Glomerular visceral epithelial cell (primary cell): Measurements from ENCODE around the gene COMMD2.

Experiments
- DNase-seq: peaks from one replicate; pipeline ENCODE4 v3.0.0-alpha.2; 2016; ENCODE audit errors: extremely low spot score

COMMD2 gene

DNA sequence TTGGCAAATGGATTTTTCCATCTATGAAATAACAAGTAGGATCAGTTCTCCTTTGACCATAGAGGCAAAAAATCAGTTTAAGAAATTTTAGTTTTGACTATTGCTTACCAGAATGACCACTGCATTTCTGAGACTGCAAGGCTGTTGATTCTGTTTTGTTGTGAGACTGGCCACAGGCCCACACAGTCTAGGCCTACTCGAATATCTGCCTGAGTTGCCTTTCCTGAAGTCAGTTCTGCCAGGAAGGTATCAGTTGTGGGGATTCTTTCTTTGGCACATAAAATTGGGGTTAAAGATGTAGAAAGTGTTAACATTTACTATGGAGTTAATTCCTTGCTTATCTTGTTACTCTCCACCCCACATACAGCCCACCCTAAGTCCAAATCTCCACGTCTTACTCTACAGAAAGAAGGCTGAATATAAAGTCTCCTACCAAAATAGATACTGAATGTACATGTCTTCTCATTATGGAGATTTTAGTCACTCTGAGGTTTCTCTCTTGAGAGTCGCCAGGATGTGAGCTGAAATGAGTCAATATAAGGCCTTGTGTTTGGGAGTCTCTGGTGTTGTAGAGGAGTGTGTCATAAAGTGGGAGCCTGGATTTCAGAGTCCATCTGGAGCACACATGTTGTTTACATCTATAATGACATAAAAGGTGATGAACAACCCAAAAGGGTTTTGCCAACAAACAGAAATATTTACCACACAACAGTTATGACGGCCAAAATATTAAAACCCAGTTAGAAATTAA lies 49.4 kb downstream of the COMMD2 start:
- DNase-seq, result peak; percentile 33

DNA sequence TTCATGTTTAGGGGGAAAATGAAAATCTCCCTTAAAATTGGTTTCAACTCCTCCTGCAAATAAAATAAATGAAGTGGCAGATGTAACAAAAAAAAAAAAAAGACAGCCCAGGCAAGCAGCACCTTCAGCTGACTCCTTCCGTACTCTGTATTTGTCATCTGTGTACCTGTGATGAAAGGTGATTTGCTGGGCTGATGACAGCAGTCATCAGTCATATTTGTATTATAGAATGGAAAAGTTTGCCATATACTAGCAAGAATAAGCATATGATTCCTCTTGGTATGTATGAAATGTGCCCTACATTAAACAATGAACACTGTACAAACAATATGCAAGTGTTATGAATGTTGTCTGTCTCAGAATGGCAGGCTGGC lies 50.3 kb downstream of the COMMD2 start:
- no peak for DNase-seq

DNA sequence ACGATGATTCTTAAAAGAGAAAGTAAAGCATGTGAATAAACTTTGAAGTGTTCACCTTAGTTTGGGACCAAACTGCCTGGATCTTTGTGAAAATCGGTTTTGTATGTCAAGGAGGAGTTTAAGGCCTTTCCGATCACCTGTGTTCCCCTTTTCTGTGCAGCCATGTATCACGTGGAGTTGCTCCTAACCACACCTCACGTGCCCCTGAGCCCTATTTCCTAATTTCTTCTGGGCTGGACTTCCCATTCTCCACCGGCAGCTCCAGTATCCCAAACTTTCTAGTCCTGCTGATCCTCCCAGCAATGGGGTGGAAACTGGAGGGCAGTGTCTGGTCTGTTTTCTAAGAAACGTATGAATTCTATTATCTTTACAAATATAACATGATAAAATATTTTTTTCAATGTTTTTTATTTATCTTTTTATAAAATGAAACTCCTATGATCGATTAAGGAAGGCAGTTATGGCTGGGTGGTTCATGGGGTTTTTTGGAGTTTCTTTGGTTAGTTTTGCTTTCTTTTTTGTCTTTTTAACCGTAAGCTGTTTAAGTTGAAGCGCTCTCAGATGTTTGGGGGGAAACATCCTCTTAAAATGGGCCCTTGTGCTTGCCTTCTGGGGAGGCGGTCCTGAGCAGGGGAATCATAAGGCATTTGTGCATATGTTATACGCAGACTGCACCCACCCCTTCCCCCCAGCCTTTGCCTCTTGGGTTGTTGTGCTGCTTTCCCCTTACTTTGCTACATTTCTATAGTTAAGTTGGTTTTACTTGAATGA lies 50.9 kb downstream of the COMMD2 start:
- no peak for DNase-seq
